Measurements from ENCODE around the gene FADS2. TPM values are rescaled to one million over a fixed set of nuclear protein-coding genes. Genes with fewer than 3 reads are reported as not detected.
A peak's percentile ranks its signal among the peaks of the same experiment; 100 is the strongest.

Gene FADS2
- total RNA-seq, 4 donors from 2014 or later: 7.8 to 40.1 (median 16.2) TPM

GRCh38 chr11:61838921-61839320, 10.8 kb downstream of the FADS2 start:
- TF ChIP-seq CTCF (IDR thresholded peaks at IDR 0.05): no peak
- DNase-seq (ENCODE audit: low spot score) (no peak), ATAC-seq (ENCODE audit: low FRiP score) (no peak)

GRCh38 chr11:61839742-61840141, 11.6 kb downstream of the FADS2 start:
- TF ChIP-seq CTCF (IDR thresholded peaks at IDR 0.05): no peak
- DNase-seq (ENCODE audit: low spot score) (no peak), ATAC-seq (ENCODE audit: low FRiP score) (no peak)

GRCh38 chr11:61840371-61840770, 12.3 kb downstream of the FADS2 start:
- no peak for ATAC-seq (ENCODE audit: low FRiP score)
- no peak for TF ChIP-seq CTCF (IDR thresholded peaks at IDR 0.05)
- DNase-seq (ENCODE audit: low spot score): no peak

GRCh38 chr11:61841636-61842527, 13.8 kb downstream of the FADS2 start:
- ATAC-seq (ENCODE audit: low FRiP score) (peak; percentile 9), DNase-seq (ENCODE audit: low spot score) (no peak)

GRCh38 chr11:61842528-61842820, 14.4 kb downstream of the FADS2 start:
- ATAC-seq (ENCODE audit: low FRiP score): no peak
- DNase-seq (ENCODE audit: low spot score): no peak
- no peak for TF ChIP-seq CTCF (IDR thresholded peaks at IDR 0.05)

More at GRCh38 chr11:61841636-61842527, 13.8 kb downstream of the FADS2 start:
- TF ChIP-seq CTCF (IDR thresholded peaks at IDR 0.05): no peak

- TF ChIP-seq CTCF (IDR thresholded peaks at IDR 0.05): no peak
- no peak for DNase-seq (ENCODE audit: low spot score)
- no peak for ATAC-seq (ENCODE audit: low FRiP score)
Observed at GRCh38 chr11:61844909-61845565, 16.9 kb downstream of the FADS2 start.

All from omental fat pad (tissue), 4 donors.